Caco-2 (cell line): ENCODE data around the gene LOXL1. TPM values are rescaled to one million over a fixed set of nuclear protein-coding genes. Genes with fewer than 3 reads are reported as not detected.

Source experiments
- BruUV-seq: library from RNA; stranded (reverse); fragments of 400-500 nt; replicated peaks from 2 replicates; lab custom pipeline; 2021; lab: Mats Ljungman, UMichigan
- CTCF ChIA-PET: fragments of 300-600 bp; sonication (Branson Sonifier 250); formaldehyde crosslinking; loops from one replicate; lab custom pipeline; 2022; ENCODE audit warnings: antibody characterized with exemption; lab: Charles Lee
- POLR2A ChIA-PET: fragments of 300-600 bp; sonication (Branson Sonifier 250); formaldehyde crosslinking; loops from one replicate; lab custom pipeline; 2022; ENCODE audit warnings: antibody characterized with exemption; lab: Charles Lee
- DNase-seq, 2 experiments: peaks; one replicate each; pipeline versions ENCODE4 v3.0.0 to v3.0.0-alpha.2; 2020 to 2022
- H3K27me3 ChIP-seq: replicated peaks from 2 replicates; pipeline ENCODE4 v1.6.0; 2011; ENCODE audit warnings: low read length; ENCODE audit not compliant: control insufficient read depth, insufficient read depth
- H3K36me3 ChIP-seq: 2 replicates; pipeline ENCODE4 v1.5.1; 2011; ENCODE audit warnings: low read length; ENCODE audit not compliant: control insufficient read depth, insufficient read depth
- H3K4me1 ChIP-seq: fragments of 250-450 bp; sonication (Bioruptor Pico); 2 replicates; pipeline ENCODE4 v1.5.1; 2020; ENCODE audit warnings: mild to moderate bottlenecking
- H3K4me3 ChIP-seq: 2 replicates; pipeline ENCODE4 v1.5.1; 2011; ENCODE audit warnings: low read depth, mild to moderate bottlenecking, control low read depth, low read length
- H3K9me3 ChIP-seq: fragments of 250-450 bp; sonication (Bioruptor Pico); 2 replicates; pipeline ENCODE4 v1.5.1; 2020; ENCODE audit warnings: mild to moderate bottlenecking, moderate library complexity
- H3K27ac Mint-ChIP-seq: one replicate; pipeline ENCODE4 v1.8.0; 2022; ENCODE audit warnings: mixed read lengths; ENCODE audit not compliant: unreplicated experiment
- H3K27me3 Mint-ChIP-seq: one replicate; pipeline ENCODE4 v1.8.0; 2022; ENCODE audit warnings: mixed read lengths; ENCODE audit not compliant: insufficient read depth, unreplicated experiment
- H3K36me3 Mint-ChIP-seq: one replicate; pipeline ENCODE4 v1.8.0; 2022; ENCODE audit warnings: mild to moderate bottlenecking, mixed read lengths; ENCODE audit not compliant: insufficient read depth, unreplicated experiment
- H3K4me1 Mint-ChIP-seq: one replicate; pipeline ENCODE4 v1.8.0; 2022; ENCODE audit warnings: low read depth, mixed read lengths; ENCODE audit not compliant: unreplicated experiment
- H3K4me3 Mint-ChIP-seq: one replicate; pipeline ENCODE4 v1.8.0; 2022; ENCODE audit warnings: mild to moderate bottlenecking, moderate library complexity, mixed read lengths; ENCODE audit not compliant: unreplicated experiment
- H3K9me3 Mint-ChIP-seq: one replicate; pipeline ENCODE4 v1.8.0; 2022; ENCODE audit warnings: mixed read lengths; ENCODE audit not compliant: unreplicated experiment
- intact Hi-C: fragments of 100-400 bp; cut with micrococcal nuclease; formaldehyde crosslinking; loops from one replicate; pipeline ENCODE4 v1.10.0; 2022; ENCODE audit not compliant: unreplicated experiment
- total RNA-seq: library from RNA; stranded (reverse); gene quantifications from 2 replicates; pipeline ENCODE4 v1.2.3, GENCODE V29; 2022
- TF ChIP-seq, protein P1 (sequence below), 2 experiments: fragments of 200-600 bp in 1 of 2; IDR thresholded peaks; 1 replicate in 1 of 2; 2 replicates in 1 of 2; pipeline versions ENCODE4 v1.5.1 to v1.8.0; 2011 to 2022; ENCODE audit warnings: antibody characterized with exemption in 1 of 2, control low read depth in 1 of 2, inconsistent platforms in 1 of 2, low read depth in 1 of 2, low read length in 1 of 2, mild to moderate bottlenecking in 1 of 2, moderate library complexity in 1 of 2; ENCODE audit not compliant: insufficient read depth in 1 of 2, severe bottlenecking in 1 of 2, unreplicated experiment in 1 of 2

Gene LOXL1
- total RNA-seq, 1 experiment from 2014 or later = 3.7 TPM

DNA sequence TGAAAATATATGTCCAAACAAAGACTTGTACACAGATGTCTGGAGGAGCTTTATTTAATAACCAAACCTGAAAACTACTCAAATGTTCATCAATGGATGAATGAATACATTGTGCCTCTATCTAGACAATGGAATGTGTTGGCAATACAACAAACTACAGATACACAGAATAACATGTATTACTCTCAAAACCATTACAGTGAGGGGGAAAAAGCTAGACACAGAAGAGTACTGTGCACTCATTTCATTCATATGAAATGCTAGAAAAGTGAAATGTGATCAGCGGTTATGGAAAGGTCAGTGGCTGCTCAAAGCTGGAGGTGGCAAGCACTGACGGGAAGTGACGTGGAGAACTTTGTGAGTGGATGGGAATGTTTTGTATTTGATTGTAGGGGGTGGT is 52.6 kb downstream of the LOXL1 start:
- Mint-ChIP-seq H3K27ac (no peak overlapping the region), H3K27me3 (peaks cover 15% of the 10 kb centered on the region), H3K9me3 (peaks cover 9% of the 10 kb centered on the region), H3K4me3 (no peak overlapping the region), H3K4me1 (no peaks in the 10 kb centered on the region), H3K36me3 (no peaks in the 10 kb centered on the region)
- no peak overlapping the region for H3K4me3 ChIP-seq
- no peaks in the 10 kb centered on the region for H3K36me3 ChIP-seq
- H3K27me3 ChIP-seq = no peaks in the 10 kb centered on the region; the same call in 1 of the 2 replicates
- no TSS peak for BruUV-seq
- POLR2A ChIA-PET = no interaction called here
- no peaks in the 10 kb centered on the region for H3K9me3 ChIP-seq
- DNase-seq = no peak
- H3K4me1 ChIP-seq = no peaks in the 10 kb centered on the region
- intact Hi-C loops = no loop called here
- TF ChIP-seq, protein P1, sequence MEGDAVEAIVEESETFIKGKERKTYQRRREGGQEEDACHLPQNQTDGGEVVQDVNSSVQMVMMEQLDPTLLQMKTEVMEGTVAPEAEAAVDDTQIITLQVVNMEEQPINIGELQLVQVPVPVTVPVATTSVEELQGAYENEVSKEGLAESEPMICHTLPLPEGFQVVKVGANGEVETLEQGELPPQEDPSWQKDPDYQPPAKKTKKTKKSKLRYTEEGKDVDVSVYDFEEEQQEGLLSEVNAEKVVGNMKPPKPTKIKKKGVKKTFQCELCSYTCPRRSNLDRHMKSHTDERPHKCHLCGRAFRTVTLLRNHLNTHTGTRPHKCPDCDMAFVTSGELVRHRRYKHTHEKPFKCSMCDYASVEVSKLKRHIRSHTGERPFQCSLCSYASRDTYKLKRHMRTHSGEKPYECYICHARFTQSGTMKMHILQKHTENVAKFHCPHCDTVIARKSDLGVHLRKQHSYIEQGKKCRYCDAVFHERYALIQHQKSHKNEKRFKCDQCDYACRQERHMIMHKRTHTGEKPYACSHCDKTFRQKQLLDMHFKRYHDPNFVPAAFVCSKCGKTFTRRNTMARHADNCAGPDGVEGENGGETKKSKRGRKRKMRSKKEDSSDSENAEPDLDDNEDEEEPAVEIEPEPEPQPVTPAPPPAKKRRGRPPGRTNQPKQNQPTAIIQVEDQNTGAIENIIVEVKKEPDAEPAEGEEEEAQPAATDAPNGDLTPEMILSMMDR (IDR thresholded peaks at IDR 0.05; ENCODE audit: insufficient read depth in 1 of 2, low read depth in 1 of 2, low read length in 1 of 2, severe bottlenecking in 1 of 2, unreplicated experiment in 1 of 2) = no peak
- CTCF ChIA-PET = no interaction called here

DNA sequence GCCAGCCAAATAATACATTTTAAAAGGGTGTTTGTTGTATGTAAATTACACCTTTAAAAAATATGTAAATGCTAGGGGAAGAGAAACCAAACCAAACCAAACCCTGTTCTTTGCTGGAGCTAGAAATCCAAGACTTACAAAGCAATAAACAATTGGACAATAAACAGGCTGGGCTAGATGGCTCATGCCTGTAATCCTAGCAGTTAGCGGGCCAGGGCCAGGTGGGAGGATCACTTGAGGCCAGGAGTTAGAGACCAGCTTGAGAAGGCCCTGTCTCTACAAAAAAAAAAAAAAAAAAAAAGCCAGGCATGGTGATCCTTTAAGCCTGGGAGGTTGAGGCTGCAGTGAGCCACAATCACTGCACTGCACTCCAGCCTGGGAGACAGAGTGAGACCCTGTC is 53.4 kb downstream of the LOXL1 start:
- POLR2A ChIA-PET = no interaction called here
- no peak overlapping the region for H3K4me3 ChIP-seq
- H3K36me3 Mint-ChIP-seq = no peaks in the 10 kb centered on the region
- H3K4me1 Mint-ChIP-seq = no peaks in the 10 kb centered on the region
- no peak overlapping the region for H3K27ac Mint-ChIP-seq
- intact Hi-C loops = no loop called here
- peaks cover 9% of the 10 kb centered on the region for H3K9me3 Mint-ChIP-seq
- no peak overlapping the region for H3K4me3 Mint-ChIP-seq
- H3K27me3 ChIP-seq = no peaks in the 10 kb centered on the region; the same call in 1 of the 2 replicates
- no peaks in the 10 kb centered on the region for H3K4me1 ChIP-seq
- TF ChIP-seq, protein P1 (IDR thresholded peaks at IDR 0.05; ENCODE audit: insufficient read depth in 1 of 2, low read depth in 1 of 2, low read length in 1 of 2, severe bottlenecking in 1 of 2, unreplicated experiment in 1 of 2) = no peak
- no TSS peak for BruUV-seq
- H3K36me3 ChIP-seq = no peaks in the 10 kb centered on the region
- CTCF ChIA-PET = interaction anchor here (0.7 kb wide), 1 partner anchor 15 kb away, joined by 9 read pairs; the partner anchor contains the start of gene PML
- no peak for DNase-seq
- H3K27me3 Mint-ChIP-seq = peaks cover 15% of the 10 kb centered on the region
- H3K9me3 ChIP-seq = no peaks in the 10 kb centered on the region

DNA sequence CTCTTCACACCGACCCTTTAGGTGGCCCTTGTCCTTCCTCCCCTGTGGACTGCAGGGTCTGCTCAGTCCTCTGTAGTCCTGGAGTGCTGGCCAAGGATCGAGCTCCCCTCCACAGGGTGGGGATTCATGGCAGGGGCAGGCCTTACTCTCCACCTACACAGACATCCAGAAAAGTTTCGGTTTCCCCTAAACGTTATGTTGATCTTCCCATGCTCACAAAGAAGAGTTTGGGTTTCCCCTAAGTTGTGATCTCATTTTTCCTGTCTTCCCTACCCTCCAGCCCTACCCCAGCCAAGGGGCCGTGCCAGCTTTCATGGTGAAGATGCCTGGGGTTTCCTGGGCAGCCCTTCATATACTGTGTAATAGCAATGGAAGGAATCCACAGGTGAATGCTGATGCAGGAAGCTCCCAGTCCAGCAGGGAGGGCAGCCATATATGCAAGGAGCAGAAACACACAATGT is 55.5 kb downstream of the LOXL1 start:
- H3K4me1 Mint-ChIP-seq = no peaks in the 10 kb centered on the region
- intact Hi-C loops = no loop called here
- H3K9me3 ChIP-seq = no peaks in the 10 kb centered on the region
- BruUV-seq = no TSS peak
- no peaks in the 10 kb centered on the region for H3K36me3 ChIP-seq
- peaks cover 7% of the 10 kb centered on the region for H3K27me3 Mint-ChIP-seq
- H3K4me1 ChIP-seq = no peaks in the 10 kb centered on the region
- ChIA-PET CTCF (interaction anchor here (1.0 kb wide), 1 partner anchor 9 kb away, joined by 3 read pairs; no protein-coding TSS in a partner anchor), POLR2A (no interaction called here)
- H3K27me3 ChIP-seq = no peaks in the 10 kb centered on the region; the same call in 1 of the 2 replicates
- DNase-seq = no peak
- H3K4me3 ChIP-seq = no peak overlapping the region
- no peak overlapping the region for H3K27ac Mint-ChIP-seq
- H3K4me3 Mint-ChIP-seq = no peak overlapping the region
- H3K36me3 Mint-ChIP-seq = no peaks in the 10 kb centered on the region
- H3K9me3 Mint-ChIP-seq = no peaks in the 10 kb centered on the region
- TF ChIP-seq, protein P1 (IDR thresholded peaks at IDR 0.05; ENCODE audit: insufficient read depth in 1 of 2, low read depth in 1 of 2, low read length in 1 of 2, severe bottlenecking in 1 of 2, unreplicated experiment in 1 of 2) = no peak
